PC-9 (cell line): Measurements from ENCODE around the gene PALLD. TPM values are rescaled to one million over a fixed set of nuclear protein-coding genes. Genes with fewer than 3 reads are reported as not detected.

ENCODE experiments used
- BruUV-seq: library from RNA; stranded (reverse); fragments of 400-500 nt; replicated peaks from 2 replicates; lab custom pipeline; 2021; lab: Mats Ljungman, UMichigan
- CTCF ChIA-PET: fragments of 300-600 bp; sonication (Branson Sonifier 250); formaldehyde crosslinking; loops from one replicate; lab custom pipeline; 2022; ENCODE audit warnings: antibody characterized with exemption; lab: Charles Lee
- POLR2A ChIA-PET: fragments of 300-600 bp; sonication (Branson Sonifier 250); formaldehyde crosslinking; loops from one replicate; lab custom pipeline; 2022; ENCODE audit warnings: antibody characterized with exemption; ENCODE audit not compliant: unreplicated experiment; lab: Charles Lee
- DNase-seq, 2 experiments: peaks; one replicate each; pipeline versions ENCODE4 v3.0.0 to v3.0.0-alpha.2; 2015 to 2022; ENCODE audit warnings: mixed read lengths in 1 of 2
- H2AFZ ChIP-seq: fragments of 200-600 bp; sonication (generic); 2 replicates; pipeline ENCODE4 v1.8.1; 2017; ENCODE audit warnings: antibody characterized with exemption
- H3F3A ChIP-seq: fragments of 200-600 bp; sonication (generic); 2 replicates; pipeline ENCODE4 v1.8.1; 2017; ENCODE audit warnings: antibody characterized with exemption, mild to moderate bottlenecking, low read depth; ENCODE audit not compliant: insufficient read depth
- H3K27ac ChIP-seq: fragments of 200-600 bp; sonication (generic); 2 replicates; pipeline ENCODE4 v1.6.1; 2016; ENCODE audit warnings: mixed run types
- H3K27me3 ChIP-seq: fragments of 200-600 bp; sonication (generic); 2 replicates; pipeline ENCODE4 v1.6.1; 2016; ENCODE audit warnings: low read depth, mixed run types; ENCODE audit not compliant: insufficient read depth
- H3K36me3 ChIP-seq: fragments of 200-600 bp; sonication (generic); 2 replicates; pipeline ENCODE4 v1.6.1; 2016; ENCODE audit warnings: low read depth, mixed run types
- H3K4me1 ChIP-seq: fragments of 200-600 bp; sonication (generic); replicated peaks from 2 replicates; pipeline ENCODE4 v1.6.1; 2016; ENCODE audit warnings: mixed run types; ENCODE audit not compliant: insufficient read depth
- H3K4me2 ChIP-seq: fragments of 200-600 bp; sonication (generic); 2 replicates; pipeline ENCODE4 v1.6.1; 2017; ENCODE audit warnings: mixed run types
- H3K4me3 ChIP-seq: fragments of 200-600 bp; sonication (generic); 2 replicates; pipeline ENCODE4 v1.6.1; 2016; ENCODE audit warnings: mixed run types
- H3K79me2 ChIP-seq: fragments of 200-600 bp; sonication (generic); 2 replicates; pipeline ENCODE4 v1.6.1; 2017; ENCODE audit warnings: low read depth, mixed run types
- H3K9me2 ChIP-seq: fragments of 200-600 bp; sonication (generic); 2 replicates; pipeline ENCODE4 v1.8.1; 2017; ENCODE audit warnings: mild to moderate bottlenecking; ENCODE audit not compliant: insufficient read depth
- H3K9me3 ChIP-seq: fragments of 200-600 bp; sonication (generic); 2 replicates; pipeline ENCODE4 v1.8.1; 2016; ENCODE audit warnings: low read depth; ENCODE audit not compliant: insufficient read depth
- H4K20me1 ChIP-seq: fragments of 200-600 bp; sonication (generic); 2 replicates; pipeline ENCODE4 v1.8.1; 2017; ENCODE audit not compliant: insufficient read depth
- CTCF ChIP-seq: fragments of 200-600 bp; sonication (generic); conservative IDR thresholded peaks from 2 replicates; pipeline ENCODE4 v1.6.1; 2017; ENCODE audit warnings: mixed run types, antibody characterized with exemption, mild to moderate bottlenecking, moderate library complexity
- EZH2 ChIP-seq: fragments of 200-600 bp; sonication (generic); IDR thresholded peaks from 2 replicates; pipeline ENCODE4 v1.8.0; 2017; ENCODE audit warnings: antibody characterized with exemption, low read depth
- intact Hi-C: fragments of 100-400 bp; cut with micrococcal nuclease; formaldehyde crosslinking; loops from one replicate; pipeline ENCODE4 v1.10.0; 2022; ENCODE audit not compliant: unreplicated experiment
- total RNA-seq: library from RNA; stranded (reverse); gene quantifications from 2 replicates; pipeline ENCODE4 v1.2.3, GENCODE V29; 2021

PALLD gene
- total RNA-seq, 1 experiment from 2014 or later = 156 TPM

GRCh38 chr4:168876106-168876505, 379.3 kb downstream of the PALLD start:
- no peak overlapping the region for H3K27ac ChIP-seq
- H4K20me1 ChIP-seq = no peaks in the 10 kb centered on the region
- no peak for DNase-seq
- H3K9me3 ChIP-seq = no peaks in the 10 kb centered on the region
- H3K36me3 ChIP-seq = no peaks in the 10 kb centered on the region
- H3F3A ChIP-seq = 0 out of 2 replicates have a peak, but pooled peaks cover 4% of the 10 kb centered on the region
- intact Hi-C loops = loop anchor here (5.0 kb wide), 2 partner anchors 89 to 244 kb away; no protein-coding TSS in a partner anchor
- TF ChIP-seq EZH2 (no peak), CTCF (no peak)
- H3K4me2 ChIP-seq = no peak overlapping the region
- ChIA-PET CTCF (interaction anchor here (0.6 kb wide), 1 partner anchor 12 kb away, joined by 3 read pairs; no protein-coding TSS in a partner anchor), POLR2A (interaction anchor here (0.6 kb wide), 1 partner anchor 319 kb away, joined by 3 read pairs; no protein-coding TSS in a partner anchor)
- no peaks in the 10 kb centered on the region for H3K27me3 ChIP-seq
- H3K4me1 ChIP-seq = no peaks in the 10 kb centered on the region
- H2AFZ ChIP-seq = no peak overlapping the region
- no TSS peak for BruUV-seq
- no peak overlapping the region for H3K4me3 ChIP-seq
- H3K9me2 ChIP-seq = no peaks in the 10 kb centered on the region
- no peaks in the 10 kb centered on the region for H3K79me2 ChIP-seq

- Histone ChIP-seq H3K27ac (no peak overlapping the region), H3F3A (peaks cover 14% of the 10 kb centered on the region; the same call in 1 of the 2 replicates), H3K4me1 (no peaks in the 10 kb centered on the region), H3K79me2 (no peaks in the 10 kb centered on the region), H3K4me2 (no peak overlapping the region), H3K27me3 (no peaks in the 10 kb centered on the region), H2AFZ (no peak overlapping the region), H3K9me3 (peaks cover 2% of the 10 kb centered on the region; the same call in 1 of the 2 replicates), H3K9me2 (no peaks in the 10 kb centered on the region), H3K36me3 (peaks cover 11% of the 10 kb centered on the region; the same call in 1 of the 2 replicates), H4K20me1 (no peaks in the 10 kb centered on the region), H3K4me3 (no peak overlapping the region)
- POLR2A ChIA-PET = no interaction called here
- CTCF ChIA-PET = no interaction called here
- DNase-seq = peak in 1 of 2 experiments; percentile 49
- no TSS peak for BruUV-seq
- intact Hi-C loops = loop anchor here (5.0 kb wide), 2 partner anchors 90 to 246 kb away; no protein-coding TSS in a partner anchor
- TF ChIP-seq CTCF (no peak), EZH2 (no peak)
Observed at GRCh38 chr4:168877511-168878491, 380.9 kb downstream of the PALLD start.

- peaks cover 3% of the 10 kb centered on the region; the same call in 1 of the 2 replicates for H3K9me3 ChIP-seq
- H3K27ac ChIP-seq = no peak overlapping the region
- H2AFZ ChIP-seq = no peak overlapping the region
- H3K4me2 ChIP-seq = no peak overlapping the region
- ChIA-PET POLR2A (no interaction called here), CTCF (no interaction called here)
- intact Hi-C loops = loop anchor here (5.0 kb wide), 2 partner anchors 91 to 246 kb away; no protein-coding TSS in a partner anchor
- no peak overlapping the region for H3K4me3 ChIP-seq
- H3F3A ChIP-seq = peaks cover 14% of the 10 kb centered on the region; the same call in 1 of the 2 replicates
- no peaks in the 10 kb centered on the region for H4K20me1 ChIP-seq
- H3K9me2 ChIP-seq = no peaks in the 10 kb centered on the region
- no peaks in the 10 kb centered on the region for H3K79me2 ChIP-seq
- H3K36me3 ChIP-seq = peaks cover 11% of the 10 kb centered on the region; the same call in 1 of the 2 replicates
- BruUV-seq = no TSS peak
- DNase-seq = no peak
- H3K4me1 ChIP-seq = peaks cover 6% of the 10 kb centered on the region
- TF ChIP-seq CTCF (no peak), EZH2 (no peak)
- no peaks in the 10 kb centered on the region for H3K27me3 ChIP-seq
Observed at GRCh38 chr4:168878623-168879022, 381.8 kb downstream of the PALLD start.
